Measurements from ENCODE around the gene MARVELD3. TPM values are rescaled to one million over a fixed set of nuclear protein-coding genes. Genes with fewer than 3 reads are reported as not detected.
A peak's percentile ranks its signal among the peaks of the same experiment; 100 is the strongest.

Gene MARVELD3
- total RNA-seq, 1 experiment from 2014 or later: 51.7 TPM

DNA sequence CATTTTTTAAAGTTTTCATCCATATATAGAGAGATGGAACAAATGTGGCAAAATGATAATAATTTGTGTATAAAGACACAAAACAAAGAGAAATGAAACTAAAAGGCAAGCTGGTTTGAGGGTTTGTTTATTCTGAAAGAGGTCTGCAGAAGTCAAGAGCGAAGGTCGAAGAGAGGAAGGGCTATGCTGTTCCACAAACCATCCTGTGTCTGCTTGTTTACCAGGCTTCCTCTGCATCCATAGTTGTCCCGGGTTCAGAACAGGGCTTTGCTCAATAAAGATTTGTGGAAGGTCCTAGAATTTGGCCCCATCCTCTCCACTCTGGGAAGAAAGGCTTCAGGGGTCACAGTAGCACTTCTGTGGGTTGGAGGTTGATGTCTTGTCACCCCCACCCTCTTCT lies 2.4 kb upstream of the MARVELD3 start:
- Mint-ChIP-seq H3K4me1 (ENCODE audit: low read depth, unreplicated experiment) (peaks cover 6% of the 10 kb centered on the region), H3K27me3 (ENCODE audit: insufficient read depth, unreplicated experiment) (peaks cover 5% of the 10 kb centered on the region), H3K4me3 (ENCODE audit: unreplicated experiment) (no peak overlapping the region), H3K36me3 (ENCODE audit: insufficient read depth, unreplicated experiment) (peaks cover 21% of the 10 kb centered on the region), H3K27ac (ENCODE audit: unreplicated experiment) (no peak overlapping the region), H3K9me3 (ENCODE audit: unreplicated experiment) (no peaks in the 10 kb centered on the region)
- no peaks in the 10 kb centered on the region for H3K27me3 ChIP-seq (replicated peaks; ENCODE audit: control insufficient read depth, insufficient read depth, low read length)
- no peaks in the 10 kb centered on the region for H3K9me3 ChIP-seq
- BruUV-seq (replicated peaks): no TSS peak
- intact Hi-C loops (cut with micrococcal nuclease; ENCODE audit: unreplicated experiment): no loop called here
- H3K4me1 ChIP-seq: peaks cover under 1% of the 10 kb centered on the region
- TF ChIP-seq, protein P1, sequence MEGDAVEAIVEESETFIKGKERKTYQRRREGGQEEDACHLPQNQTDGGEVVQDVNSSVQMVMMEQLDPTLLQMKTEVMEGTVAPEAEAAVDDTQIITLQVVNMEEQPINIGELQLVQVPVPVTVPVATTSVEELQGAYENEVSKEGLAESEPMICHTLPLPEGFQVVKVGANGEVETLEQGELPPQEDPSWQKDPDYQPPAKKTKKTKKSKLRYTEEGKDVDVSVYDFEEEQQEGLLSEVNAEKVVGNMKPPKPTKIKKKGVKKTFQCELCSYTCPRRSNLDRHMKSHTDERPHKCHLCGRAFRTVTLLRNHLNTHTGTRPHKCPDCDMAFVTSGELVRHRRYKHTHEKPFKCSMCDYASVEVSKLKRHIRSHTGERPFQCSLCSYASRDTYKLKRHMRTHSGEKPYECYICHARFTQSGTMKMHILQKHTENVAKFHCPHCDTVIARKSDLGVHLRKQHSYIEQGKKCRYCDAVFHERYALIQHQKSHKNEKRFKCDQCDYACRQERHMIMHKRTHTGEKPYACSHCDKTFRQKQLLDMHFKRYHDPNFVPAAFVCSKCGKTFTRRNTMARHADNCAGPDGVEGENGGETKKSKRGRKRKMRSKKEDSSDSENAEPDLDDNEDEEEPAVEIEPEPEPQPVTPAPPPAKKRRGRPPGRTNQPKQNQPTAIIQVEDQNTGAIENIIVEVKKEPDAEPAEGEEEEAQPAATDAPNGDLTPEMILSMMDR (IDR thresholded peaks at IDR 0.05; ENCODE audit: insufficient read depth in 1 of 2, low read depth in 1 of 2, low read length in 1 of 2, severe bottlenecking in 1 of 2, unreplicated experiment in 1 of 2): no peak
- DNase-seq: no peak
- H3K36me3 ChIP-seq (ENCODE audit: control insufficient read depth, insufficient read depth, low read length): no peaks in the 10 kb centered on the region; the same call in 1 of the 2 replicates
- ChIA-PET POLR2A (no interaction called here), CTCF (no interaction called here)
- no peak overlapping the region for H3K4me3 ChIP-seq (ENCODE audit: low read depth, low read length)

GRCh38 chr16:71625113-71625850 lies 702 bp upstream of the MARVELD3 start:
- no TSS peak for BruUV-seq (replicated peaks)
- Mint-ChIP-seq H3K27ac (ENCODE audit: unreplicated experiment) (peak overlapping the region; percentile 75), H3K36me3 (ENCODE audit: insufficient read depth, unreplicated experiment) (peaks cover 37% of the 10 kb centered on the region), H3K4me1 (ENCODE audit: low read depth, unreplicated experiment) (peaks cover 9% of the 10 kb centered on the region), H3K27me3 (ENCODE audit: insufficient read depth, unreplicated experiment) (no peaks in the 10 kb centered on the region), H3K9me3 (ENCODE audit: unreplicated experiment) (no peaks in the 10 kb centered on the region), H3K4me3 (ENCODE audit: unreplicated experiment) (no peak overlapping the region)
- peaks cover 5% of the 10 kb centered on the region for H3K36me3 ChIP-seq (ENCODE audit: control insufficient read depth, insufficient read depth, low read length)
- H3K9me3 ChIP-seq: no peaks in the 10 kb centered on the region
- H3K27me3 ChIP-seq (replicated peaks; ENCODE audit: control insufficient read depth, insufficient read depth, low read length): no peaks in the 10 kb centered on the region
- ChIA-PET POLR2A (interaction anchor here (0.7 to 1.0 kb wide), 3 partner anchors 14 to 133 kb away, joined by 5 to 14 read pairs (median 12); no protein-coding TSS in a partner anchor), CTCF (interaction anchor here (0.7 to 1.0 kb wide), 7 partner anchors 14 to 654 kb away, joined by 3 to 21 read pairs (median 4); partner anchors contain the start of gene ZNF23)
- TF ChIP-seq, protein P1 (IDR thresholded peaks at IDR 0.05; ENCODE audit: insufficient read depth in 1 of 2, low read depth in 1 of 2, low read length in 1 of 2, severe bottlenecking in 1 of 2, unreplicated experiment in 1 of 2): no peak
- H3K4me3 ChIP-seq (ENCODE audit: low read depth, low read length): peak overlapping the region; percentile 85
- DNase-seq: no peak
- intact Hi-C loops (cut with micrococcal nuclease; ENCODE audit: unreplicated experiment): no loop called here
- peaks cover 5% of the 10 kb centered on the region for H3K4me1 ChIP-seq

DNA sequence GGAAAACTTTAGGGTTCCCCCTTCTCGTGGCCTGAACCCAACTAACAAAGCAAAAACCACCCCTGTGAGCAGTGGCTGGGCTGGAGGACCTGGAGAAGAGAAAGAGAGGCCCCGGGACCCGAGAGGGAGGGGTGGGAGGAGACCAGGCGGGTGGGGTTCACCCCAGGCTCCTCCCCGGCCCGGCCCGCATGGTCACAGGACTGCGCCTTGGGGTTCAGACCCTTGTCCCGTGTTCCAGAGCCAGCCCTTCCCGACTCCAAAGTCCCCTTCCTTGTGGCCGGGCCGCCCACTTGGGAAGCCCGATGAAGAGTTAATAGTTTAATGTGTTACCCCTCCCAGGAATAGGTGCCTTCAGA lies 852 bp downstream of the MARVELD3 start:
- ChIA-PET CTCF (no interaction called here), POLR2A (no interaction called here)
- DNase-seq: peak; percentile 77 to 79

More for the DNA sequence above, 852 bp downstream of the MARVELD3 start:
- peaks cover 9% of the 10 kb centered on the region for H3K4me1 Mint-ChIP-seq (ENCODE audit: low read depth, unreplicated experiment)
- Histone ChIP-seq H3K4me3 (ENCODE audit: low read depth, low read length) (peak overlapping the region; percentile 85), H3K36me3 (ENCODE audit: control insufficient read depth, insufficient read depth, low read length) (peaks cover 7% of the 10 kb centered on the region), H3K4me1 (peaks cover 13% of the 10 kb centered on the region), H3K27me3 (replicated peaks; ENCODE audit: control insufficient read depth, insufficient read depth, low read length) (no peaks in the 10 kb centered on the region), H3K9me3 (no peaks in the 10 kb centered on the region)
- BruUV-seq (replicated peaks): no TSS peak
- peaks cover 50% of the 10 kb centered on the region for H3K36me3 Mint-ChIP-seq (ENCODE audit: insufficient read depth, unreplicated experiment)
- intact Hi-C loops (cut with micrococcal nuclease; ENCODE audit: unreplicated experiment): loop anchor here (1.0 kb wide), 1 partner anchor 18 kb away; no protein-coding TSS in a partner anchor
- TF ChIP-seq, protein P1 (IDR thresholded peaks at IDR 0.05; ENCODE audit: insufficient read depth in 1 of 2, low read depth in 1 of 2, low read length in 1 of 2, severe bottlenecking in 1 of 2, unreplicated experiment in 1 of 2): no peak
- no peaks in the 10 kb centered on the region for H3K9me3 Mint-ChIP-seq (ENCODE audit: unreplicated experiment)
- peak overlapping the region; percentile 75 for H3K27ac Mint-ChIP-seq (ENCODE audit: unreplicated experiment)
- H3K27me3 Mint-ChIP-seq (ENCODE audit: insufficient read depth, unreplicated experiment): no peaks in the 10 kb centered on the region
- no peak overlapping the region for H3K4me3 Mint-ChIP-seq (ENCODE audit: unreplicated experiment)

All from Caco-2 (cell line).